ENCODE results near the gene SCTR. TPM values are rescaled to one million over a fixed set of nuclear protein-coding genes. Genes with fewer than 3 reads are reported as not detected.
A peak's percentile ranks its signal among the peaks of the same experiment; 100 is the strongest.

The SCTR gene
- total and polyA plus RNA-seq, 2 of the 13 experiments (the other 11 are each of a cell fraction or from before 2014, with no cell fraction given) = not detected

GRCh38 chr2:119429225-119429981 is 94.9 kb downstream of the SCTR start (continued):
- no peak for TF ChIP-seq ZNF503 (CRISPR knock-in tag; IDR thresholded peaks at IDR 0.05)
- TF ChIP-seq MIER2 (CRISPR knock-in tag; IDR thresholded peaks at IDR 0.05) = no peak

GRCh38 chr2:119428488-119429224 is 95.6 kb downstream of the SCTR start:
- H3K4me3 ChIP-seq (replicated peaks in 1 of 3; ENCODE audit: insufficient read depth in 1 of 3, low read depth in 2 of 3, low read length in 3 of 3) = peak overlapping the region in 2 of 3 experiments; percentile 17 to 90; a peak in 3 of 6 replicates
- no peaks in the 10 kb centered on the region; a peak in 1 of 5 replicates for H3K27me3 ChIP-seq (ENCODE audit: control insufficient read depth in 1 of 2, insufficient read depth in 2 of 2, low read length in 2 of 2)
- H3K4me2 ChIP-seq (ENCODE audit: low read depth, low read length) = peak overlapping the region; percentile 97
- ATAC-seq = 0 out of 3 replicates have a peak, but pooled peaks have one; percentile 0
- H3K9ac ChIP-seq (ENCODE audit: insufficient read depth, low read depth, low read length) = peak overlapping the region; percentile 47
- no peak overlapping the region for H2AFZ ChIP-seq (ENCODE audit: low read length)
- no peaks in the 10 kb centered on the region for H3K36me3 ChIP-seq (replicated peaks in 1 of 2; ENCODE audit: control insufficient read depth in 1 of 2, insufficient read depth in 2 of 2, low read length in 2 of 2)
- ChIA-PET POLR2A (interaction anchor here (0.7 kb wide), 1 partner anchor 9 kb away, joined by 3 read pairs; no protein-coding TSS in a partner anchor), CTCF (ENCODE audit: low intra/inter-chr PET ratio, low total read pairs) (no interaction called here)
- no TSS peak for BruUV-seq (replicated peaks)
- DNase-seq (ENCODE audit: low spot score) = no peak
- intact Hi-C loops (cut with micrococcal nuclease; ENCODE audit: unreplicated experiment) (no loop called here), in situ Hi-C loops (cut with HindIII; ENCODE audit: extremely low pct_ligation_motif_present, low pct_unique_long_range_greater_than_20kb) (no loop called here)
- 4% methylated on average over 7 of the region's 7 CpGs for WGBS (ENCODE audit: low lambda C conversion rate)
- H3K79me2 ChIP-seq (ENCODE audit: insufficient read depth, low read length) = peaks cover 19% of the 10 kb centered on the region
- H3K27ac ChIP-seq (ENCODE audit: extremely low read length, insufficient read depth, low read length) = peak overlapping the region; percentile 88
- H3K9me3 ChIP-seq (ENCODE audit: low read length) = no peaks in the 10 kb centered on the region
- H4K20me1 ChIP-seq (ENCODE audit: insufficient read depth, low read length) = no peaks in the 10 kb centered on the region
- FAIRE-seq = peak; percentile 34
- H3K4me1 ChIP-seq (ENCODE audit: insufficient read depth, low read length) = peaks cover 88% of the 10 kb centered on the region
- TF ChIP-seq HIC2 (CRISPR knock-in tag; IDR thresholded peaks at IDR 0.05; ENCODE audit: low read depth) = peak; percentile 63; the same call in 1 of the 2 replicates
- TF ChIP-seq NR2F2 (IDR thresholded peaks at IDR 0.05; ENCODE audit: borderline replicate concordance, low read depth) = peak; percentile 82
- TF ChIP-seq ZZZ3 (CRISPR knock-in tag; IDR thresholded peaks at IDR 0.05; ENCODE audit: borderline replicate concordance) = 0 out of 2 replicates have a peak, but pooled peaks have one; percentile 38
- TF ChIP-seq SKI (IDR thresholded peaks at IDR 0.05; ENCODE audit: partially characterized antibody) = no peak
- no peak for TF ChIP-seq CBFB (CRISPR knock-in tag; IDR thresholded peaks at IDR 0.05)
- peak; percentile 9; the same call in 1 of the 2 replicates for TF ChIP-seq FOXK1 (CRISPR knock-in tag; IDR thresholded peaks at IDR 0.05; ENCODE audit: borderline replicate concordance, low read depth)
- peak; percentile 76 for TF ChIP-seq HNF4A (CRISPR knock-in tag; IDR thresholded peaks at IDR 0.05)
- TF ChIP-seq MAX (IDR thresholded peaks at IDR 0.05) = peak; percentile 21; the same call in 1 of the 2 replicates
- TF ChIP-seq CEBPG (CRISPR knock-in tag; IDR thresholded peaks at IDR 0.05) = peak; percentile 57; the same call in 1 of the 2 replicates
- TF ChIP-seq RXRB (CRISPR knock-in tag; IDR thresholded peaks at IDR 0.05; ENCODE audit: borderline replicate concordance) = peak; percentile 77
- peak; percentile 64; the same call in 1 of the 2 replicates for TF ChIP-seq ZNF691 (CRISPR knock-in tag; IDR thresholded peaks at IDR 0.05; ENCODE audit: borderline replicate concordance, low read depth)
- 0 out of 2 replicates have a peak, but pooled peaks have one; percentile 36 for TF ChIP-seq ZNF567 (CRISPR knock-in tag; IDR thresholded peaks at IDR 0.05; ENCODE audit: borderline replicate concordance)
- peak; percentile 16 for TF ChIP-seq XRCC5 (optimal IDR thresholded peaks at IDR 0.05; ENCODE audit: low read length)
- TF ChIP-seq ZBTB7B (CRISPR knock-in tag; IDR thresholded peaks at IDR 0.05) = peak; percentile 39; the same call in 1 of the 2 replicates
